Endothelial cell of umbilical vein (primary cell): ENCODE measurements around the gene METTL1. TPM values are rescaled to one million over a fixed set of nuclear protein-coding genes. Genes with fewer than 3 reads are reported as not detected.

Experiments used
- BruUV-seq: library from RNA; stranded (reverse); fragments of 400-500 nt; replicated peaks from 2 replicates; lab custom pipeline; 2021; lab: Mats Ljungman, UMichigan
- CTCF ChIA-PET: fragments of 300-600, 350-600 bp; sonication (Branson Sonifier 250); formaldehyde crosslinking; loops from one replicate; lab custom pipeline; 2021; ENCODE audit warnings: antibody characterized with exemption, inconsistent platforms; lab: Charles Lee
- POLR2A ChIA-PET: fragments of 300-600, 350-600 bp; sonication (Branson Sonifier 250); formaldehyde crosslinking; loops from one replicate; lab custom pipeline; 2021; ENCODE audit warnings: antibody characterized with exemption, inconsistent platforms; lab: Charles Lee
- DNase-seq: peaks from one replicate; pipeline ENCODE4 v3.0.0-alpha.2; 2011; ENCODE audit warnings: low read depth, low spot score
- FAIRE-seq: peaks from 2 replicates; lab custom pipeline; 2011; peaks lifted over from hg19 to GRCh38; lab: Jason Lieb, UNC
- H2AFZ ChIP-seq: 2 replicates; pipeline ENCODE4 v1.6.0; 2012; ENCODE audit warnings: low read depth, low read length, control low read depth, inconsistent platforms
- H3K27ac ChIP-seq: 2 replicates; pipeline ENCODE4 v1.5.1; 2011; ENCODE audit warnings: low read depth, mild to moderate bottlenecking, control low read depth, low read length, moderate library complexity; ENCODE audit not compliant: insufficient read depth
- H3K27me3 ChIP-seq, 2 experiments: 2 replicates each; pipeline versions ENCODE4 v1.6.0 to v1.6.1; 2011; ENCODE audit warnings: low read length in 2 of 2, mixed read lengths in 1 of 2; ENCODE audit not compliant: control insufficient read depth in 2 of 2, insufficient read depth in 2 of 2
- H3K36me3 ChIP-seq, 2 experiments: 2 replicates in 1 of 2; 3 replicates in 1 of 2; pipeline ENCODE4 v1.5.1; 2011; ENCODE audit warnings: low read length in 2 of 2, mild to moderate bottlenecking in 1 of 2, moderate library complexity in 1 of 2; ENCODE audit not compliant: control insufficient read depth in 2 of 2, insufficient read depth in 2 of 2; ENCODE audit errors: extremely low read depth in 1 of 2
- H3K4me1 ChIP-seq: 3 replicates; pipeline ENCODE4 v1.5.1; 2011; ENCODE audit warnings: mild to moderate bottlenecking, low read length; ENCODE audit not compliant: control insufficient read depth, insufficient read depth; ENCODE audit errors: extremely low read depth
- H3K4me2 ChIP-seq: 2 replicates; pipeline ENCODE4 v1.6.1; 2011; ENCODE audit warnings: low read length, control low read depth, mixed read lengths; ENCODE audit not compliant: insufficient read depth
- H3K4me3 ChIP-seq, 3 experiments: fragments of 200-600 bp in 1 of 3; sonication (generic), shearing (Covaris generic) in 1 of 3; replicated peaks in 1 of 3; 2 replicates each; pipeline ENCODE4 v1.5.1; 2011 to 2016; ENCODE audit warnings: control low read depth in 3 of 3, low read length in 3 of 3, mild to moderate bottlenecking in 2 of 3, inconsistent platforms in 1 of 3, low read depth in 1 of 3, moderate library complexity in 1 of 3; ENCODE audit not compliant: insufficient read depth in 1 of 3
- H3K79me2 ChIP-seq: 2 replicates; pipeline ENCODE4 v1.6.0; 2012; ENCODE audit warnings: low read length, inconsistent platforms; ENCODE audit not compliant: control insufficient read depth, insufficient read depth
- H3K9ac ChIP-seq: replicated peaks from 2 replicates; pipeline ENCODE3; 2011; ENCODE audit warnings: low read length, control low read depth; ENCODE audit not compliant: insufficient read depth; ENCODE audit errors: extremely low read depth
- H3K9me1 ChIP-seq: replicated peaks from 3 replicates; pipeline ENCODE4 v1.6.0; 2011; ENCODE audit warnings: mild to moderate bottlenecking, low read length; ENCODE audit not compliant: control insufficient read depth, insufficient read depth; ENCODE audit errors: extremely low read depth
- H3K9me3 ChIP-seq: replicated peaks from 2 replicates; pipeline ENCODE4 v1.5.1; 2012; ENCODE audit warnings: low read length, inconsistent platforms; ENCODE audit not compliant: control insufficient read depth, insufficient read depth
- H4K20me1 ChIP-seq: replicated peaks from 2 replicates; pipeline ENCODE3; 2011; ENCODE audit warnings: mild to moderate bottlenecking, low read length; ENCODE audit not compliant: control insufficient read depth, insufficient read depth; ENCODE audit errors: extremely low read depth
- CTCF ChIP-seq, 2 donors: IDR thresholded peaks; 1 replicate in 1 of 2; 2 replicates in 1 of 2; pipeline ENCODE4 v1.5.1; 2011; ENCODE audit warnings: low read length in 2 of 2, mild to moderate bottlenecking in 2 of 2, moderate library complexity in 2 of 2, control low read depth in 1 of 2, inconsistent platforms in 1 of 2, low read depth in 1 of 2; ENCODE audit not compliant: insufficient read depth in 1 of 2; ENCODE audit errors: extremely low read depth in 1 of 2
- EZH2 ChIP-seq: IDR thresholded peaks from 2 replicates; pipeline ENCODE4 v1.6.1; 2012; ENCODE audit warnings: borderline replicate concordance, low read depth, mild to moderate bottlenecking, moderate library complexity, low read length, inconsistent platforms; ENCODE audit not compliant: severe bottlenecking
- FOS ChIP-seq: IDR thresholded peaks from 2 replicates; pipeline ENCODE4 v1.6.1; 2011; ENCODE audit warnings: mild to moderate bottlenecking, low read length, moderate library complexity, borderline replicate concordance; ENCODE audit not compliant: insufficient read depth
- JUN ChIP-seq: IDR thresholded peaks from 2 replicates; pipeline ENCODE4 v1.6.1; 2011; ENCODE audit warnings: borderline replicate concordance, low read depth; ENCODE audit not compliant: insufficient read length, insufficient read depth
- dilution Hi-C: fragments of 300-500 bp; cut with MboI; formaldehyde crosslinking; loops from one replicate; pipeline ENCODE4 v1.15.0; 2019; ENCODE audit warnings: low sequenced_read_pairs; ENCODE audit not compliant: extremely low pct_ligation_motif_present
- intact Hi-C: fragments of 100-400 bp; cut with micrococcal nuclease; formaldehyde crosslinking; loops from one replicate; pipeline ENCODE4 v1.10.0; 2022
- polyA plus RNA-seq, 4 experiments: library from polyadenylated mRNA; depleted of rRNA in 3 of 4; stranded (reverse) in 3 of 4; unstranded in 1 of 4; fragments of >200 nt; gene quantifications; 2 replicates each; pipeline versions ENCODE4 v1.2.1 to v1.2.3, GENCODE V29; 2011 to 2012; ENCODE audit warnings: missing spikeins in 1 of 4
- total RNA-seq: library from RNA; stranded (reverse); gene quantifications from 2 replicates; pipeline ENCODE4 v1.2.3, GENCODE V29; 2021

Gene METTL1
- total and polyA plus RNA-seq, 2 donors (not counting 3 experiments of a cell fraction or from before 2014, with no cell fraction given) = 23.6 to 24.3 TPM

- Histone ChIP-seq H3K79me2 (peaks cover 3% of the 10 kb centered on the region), H3K4me3 (no peak overlapping the region), H3K4me2 (peak overlapping the region; percentile 7), H3K27ac (no peak overlapping the region), H3K9me3 (no peaks in the 10 kb centered on the region), H3K9ac (no peak overlapping the region), H4K20me1 (no peaks in the 10 kb centered on the region), H3K27me3 (peaks cover 30 to 33% of the 10 kb centered on the region in 2 experiments), H3K36me3 (no peaks in the 10 kb centered on the region), H2AFZ (no peak overlapping the region), H3K9me1 (no peaks in the 10 kb centered on the region), H3K4me1 (peaks cover 8% of the 10 kb centered on the region)
- intact Hi-C loops (loop anchor here (1.0 kb wide), 1 partner anchor 149 kb away; no protein-coding TSS in a partner anchor), dilution Hi-C loops (no loop called here)
- BruUV-seq = no TSS peak
- DNase-seq (no peak), FAIRE-seq (peak; percentile 43)
- CTCF ChIA-PET = interaction anchor here (0.5 to 2.6 kb wide), 22 partner anchors 9 to 185 kb away, joined by 3 to 48 read pairs (median 4); partner anchors contain the start of genes ATP23, CYP27B1, EEF1AKMT3 and METTL1
- TF ChIP-seq CTCF (IDR thresholded peaks at IDR 0.05; ENCODE audit: extremely low read depth in 1 of 2, insufficient read depth in 1 of 2, low read depth in 1 of 2, low read length in 2 of 2) (peak; percentile 70 to 84), FOS (no peak), JUN (no peak), EZH2 (peak; percentile 47)
- POLR2A ChIA-PET = no interaction called here
Measured at GRCh38 chr12:57756406-57757341, 15.2 kb downstream of the METTL1 start.
